A673 (cell line): ENCODE results near the gene VPS16.

Experiments used
- CTCF ChIP-seq: fragments of 300-800, 200-600 bp; sonication (generic); conservative IDR thresholded peaks from 2 replicates; pipeline ENCODE4 v1.5.1; 2017; ENCODE audit warnings: low read depth, mild to moderate bottlenecking, antibody characterized with exemption, low read length, moderate library complexity, mixed read lengths
- EZH2 ChIP-seq: fragments of 200-600 bp; sonication (generic); IDR thresholded peaks from 2 replicates; pipeline ENCODE4 v1.6.1; 2017; ENCODE audit warnings: borderline replicate concordance, low read depth, mild to moderate bottlenecking, mixed read lengths, antibody characterized with exemption, low read length; ENCODE audit not compliant: poor library complexity, severe bottlenecking

GRCh38 chr20:2804852-2805688 is 35.5 kb upstream of the VPS16 start:
- TF ChIP-seq CTCF (no peak), EZH2 (no peak)
